Renal cortex interstitium (tissue), 15 donors: ENCODE results near the gene CNTNAP5. TPM values are rescaled to one million over a fixed set of nuclear protein-coding genes. Genes with fewer than 3 reads are reported as not detected.

Experiments
- DNase-seq, 11 donors: peaks; one replicate each; pipeline ENCODE4 v3.0.0-alpha.2; 2013; ENCODE audit warnings: low read depth in 9 of 11, low spot score in 4 of 11; ENCODE audit errors: extremely low read depth in 1 of 11
- long read RNA-seq, 16 experiments: transcript quantifications; one replicate each; lab custom pipeline, GENCODE V29; 2026
- polyA plus RNA-seq, 3 donors: library from polyadenylated mRNA; unstranded; fragments of 120-200 nt; gene quantifications; one replicate each; pipeline ENCODE4 v1.2.1, GENCODE V29; 2013; ENCODE audit not compliant: insufficient read length in 3 of 3

The CNTNAP5 gene
- polyA plus RNA-seq: under 1 TPM in 2 of 3 donors, not detected in 1; 0.03 to 0.04 TPM
- long read RNA-seq, donor 1: 0 reads
- long read RNA-seq, donor 2: 0 reads
- long read RNA-seq, donor 3: 0 reads
- long read RNA-seq, donor 4: 0 reads
- long read RNA-seq, donor 5: 0 reads
- long read RNA-seq, donor 6: 0 reads
- long read RNA-seq, donor 7: 0 reads
- long read RNA-seq, donor 8: 0 reads
- long read RNA-seq, donor 9: 0 reads
- long read RNA-seq, donor 10: 0 reads
- long read RNA-seq, donor 11: 0 reads
- long read RNA-seq, donor 12: 0 reads
- long read RNA-seq, donor 13: 0 reads
- long read RNA-seq, donor 14: 0 reads
- long read RNA-seq, donor 15: 0 reads
- long read RNA-seq, donor 16: 0 reads

- DNase-seq: peak; percentile 29 to 77 (median 67)
Observed at GRCh38 chr2:124025171-124025580, at the start of gene CNTNAP5. Gene CNTNAP5 (plus strand): TSS chr2:124025287. CDS start chr2:124025651, 364 bp downstream.

DNA sequence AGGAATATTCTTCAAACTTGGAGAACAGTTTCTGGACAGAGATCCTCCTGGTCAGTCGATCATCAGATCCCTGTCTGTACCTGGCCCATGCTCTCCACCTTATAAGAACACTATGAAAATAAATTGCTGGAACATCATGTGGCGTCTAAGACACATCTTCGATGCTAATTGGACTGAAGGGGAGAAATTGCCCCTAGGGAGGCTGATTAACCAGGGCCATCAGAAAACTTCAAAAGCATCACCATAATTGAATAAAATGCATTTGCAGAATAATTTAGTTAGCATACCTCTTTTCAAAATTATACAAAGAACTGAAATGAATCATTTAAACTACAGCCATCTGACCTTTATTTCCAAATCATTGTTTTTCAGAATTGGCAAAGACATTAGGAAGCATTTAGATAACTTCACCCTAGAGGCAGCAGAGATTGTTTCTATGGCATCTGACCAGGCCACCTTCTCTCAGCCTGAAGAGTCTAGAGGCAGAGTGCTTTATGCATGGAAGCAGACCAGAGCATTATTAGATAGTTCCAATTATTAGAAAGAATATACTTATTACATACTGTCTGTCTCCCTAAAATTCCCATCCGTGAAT, 48.9 kb upstream of the CNTNAP5 start:
- DNase-seq: no peak

DNA sequence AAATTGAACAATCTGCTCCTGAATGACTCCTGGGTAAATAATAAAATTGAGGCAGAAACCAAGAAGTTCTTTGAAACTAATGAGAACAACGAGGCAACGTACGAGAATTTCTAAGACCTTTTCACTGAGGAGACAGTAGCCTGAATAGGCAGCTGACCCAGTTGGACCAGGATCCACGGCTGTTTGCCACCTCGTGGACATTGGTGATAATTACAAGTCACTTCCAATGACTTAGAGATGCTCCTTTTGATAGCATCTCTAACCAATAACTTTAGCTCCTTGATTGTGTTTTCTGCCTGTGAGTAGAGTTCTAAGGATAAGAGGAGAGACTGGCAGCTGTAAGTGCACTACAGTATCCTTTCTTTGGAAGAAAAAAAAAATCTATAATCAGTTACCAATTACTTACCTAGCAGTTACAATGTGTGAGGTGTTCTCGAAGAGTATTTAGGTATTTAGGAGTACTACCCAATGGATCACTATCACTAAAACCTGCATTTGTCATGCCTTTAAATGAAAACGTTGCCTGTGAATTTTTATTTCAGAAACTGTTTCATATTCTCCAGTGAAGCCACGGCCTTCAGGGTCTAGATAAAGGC, 31.3 kb upstream of the CNTNAP5 start:
- DNase-seq: peak in 4 of 11 donors; percentile 6 to 17 (median 8)

- DNase-seq: no peak
Observed at GRCh38 chr2:123999681-124000080, 25.4 kb upstream of the CNTNAP5 start.

DNA sequence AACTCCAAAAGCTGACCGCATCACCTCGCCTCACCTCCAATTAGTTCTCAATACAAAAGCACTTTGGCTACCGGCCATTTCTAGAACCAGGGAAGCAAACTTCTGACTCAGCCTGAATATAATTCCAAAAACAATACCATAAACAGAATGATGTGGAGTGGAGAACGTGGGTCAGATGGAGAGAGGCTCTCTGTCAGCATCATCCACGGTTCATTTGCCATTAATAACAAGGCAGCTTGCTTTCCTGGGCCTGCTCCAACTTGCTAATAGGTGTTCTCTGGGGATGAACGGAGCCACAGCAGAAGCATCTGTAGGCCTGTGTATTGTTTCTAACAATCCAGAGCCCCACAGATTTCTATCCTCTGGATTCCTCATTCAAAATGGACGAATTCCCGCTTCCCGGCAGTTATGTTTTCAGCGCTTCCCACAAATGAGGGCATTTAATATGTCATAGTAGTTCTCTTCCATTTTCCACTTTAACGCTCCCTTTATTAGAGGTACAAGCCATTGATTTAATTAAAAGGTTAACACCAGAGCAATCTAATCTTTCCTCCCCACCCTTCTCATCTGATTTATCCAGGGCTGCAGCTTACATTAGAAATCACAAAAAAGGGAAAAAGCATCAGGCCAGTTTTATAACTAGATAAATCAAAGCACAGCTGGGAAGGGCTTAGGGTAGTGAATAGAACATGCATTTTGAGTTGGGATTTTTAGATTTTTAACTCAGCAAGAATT, 23.2 kb upstream of the CNTNAP5 start:
- DNase-seq: no peak

- DNase-seq: no peak
Observed at GRCh38 chr2:124018890-124019289, 6.2 kb upstream of the CNTNAP5 start.

- DNase-seq: peak in 1 of 11 donors; percentile 3
Observed at GRCh38 chr2:124024561-124025170, 421 bp upstream of the CNTNAP5 start.

GRCh38 chr2:124025891-124026434, 876 bp downstream of the CNTNAP5 start:
- DNase-seq: no peak

GRCh38 chr2:124026503-124026902, 1.4 kb downstream of the CNTNAP5 start:
- no peak for DNase-seq

- DNase-seq: peak in 8 of 11 donors; percentile 5 to 53 (median 27)
Observed at GRCh38 chr2:124027182-124027581, 2.1 kb downstream of the CNTNAP5 start.

DNA sequence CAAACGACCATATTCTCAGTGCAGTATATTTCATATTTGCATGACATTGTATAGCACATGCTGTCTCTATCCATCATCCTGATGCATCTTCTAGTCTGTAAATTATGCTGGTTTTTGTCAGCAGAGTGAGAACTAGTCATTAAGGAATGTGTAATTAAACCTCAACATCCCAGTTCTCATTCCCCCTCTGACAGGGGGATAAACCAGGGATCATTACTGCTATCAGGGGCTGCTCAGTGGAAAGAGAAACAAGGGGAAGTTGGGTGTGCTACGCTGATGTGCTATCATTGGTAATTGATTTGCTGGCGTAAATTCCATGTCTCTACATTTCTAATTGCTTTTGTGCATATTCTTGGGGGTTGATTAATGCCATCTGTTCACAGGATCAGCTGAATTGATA, 7.7 kb downstream of the CNTNAP5 start:
- DNase-seq: no peak

GRCh38 chr2:124034265-124034664, 9.2 kb downstream of the CNTNAP5 start:
- no peak for DNase-seq

- DNase-seq: no peak
Observed at GRCh38 chr2:124035001-124035400, 9.9 kb downstream of the CNTNAP5 start.

DNA sequence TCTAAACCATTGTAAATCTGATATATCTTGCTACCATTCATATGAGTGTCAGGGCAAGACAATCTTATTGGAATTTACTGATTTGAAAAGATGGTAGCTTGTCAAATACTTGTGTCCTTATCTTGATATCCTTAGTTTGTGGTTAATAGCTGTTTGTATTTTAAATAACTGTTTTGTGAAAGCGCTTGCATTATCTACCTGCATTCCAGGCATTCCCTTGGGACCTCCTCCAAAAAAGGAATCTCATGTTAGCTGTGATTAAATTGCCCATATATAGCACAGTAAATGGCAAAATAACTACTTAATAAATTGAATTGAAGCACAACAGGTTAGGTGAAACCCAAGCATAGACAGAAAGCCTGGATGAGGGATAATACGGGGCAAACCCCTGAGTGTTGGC, 13.9 kb downstream of the CNTNAP5 start:
- DNase-seq: no peak

GRCh38 chr2:124039762-124040291, 14.7 kb downstream of the CNTNAP5 start:
- DNase-seq: no peak

DNA sequence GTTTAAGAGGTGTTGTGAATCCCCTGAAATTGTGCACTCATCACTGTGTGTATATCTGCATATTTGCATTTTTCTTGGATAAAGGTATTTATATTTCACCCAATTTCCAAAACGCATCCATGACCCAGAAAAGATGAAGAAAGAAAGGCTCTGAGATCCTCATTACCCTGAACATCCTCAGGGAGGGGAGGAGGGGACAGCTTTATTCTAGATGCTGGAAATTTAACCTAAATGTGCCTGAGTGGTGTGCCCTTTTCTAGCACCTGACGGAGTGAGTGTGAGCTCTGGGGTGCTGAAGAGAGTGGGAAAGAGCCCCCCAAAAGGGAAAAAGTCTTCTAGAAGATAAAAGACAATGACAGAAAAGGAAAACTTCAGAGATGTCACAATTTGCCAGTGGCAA, 20.8 kb downstream of the CNTNAP5 start:
- DNase-seq: no peak

GRCh38 chr2:124046332-124046731, 21.2 kb downstream of the CNTNAP5 start:
- no peak for DNase-seq

DNA sequence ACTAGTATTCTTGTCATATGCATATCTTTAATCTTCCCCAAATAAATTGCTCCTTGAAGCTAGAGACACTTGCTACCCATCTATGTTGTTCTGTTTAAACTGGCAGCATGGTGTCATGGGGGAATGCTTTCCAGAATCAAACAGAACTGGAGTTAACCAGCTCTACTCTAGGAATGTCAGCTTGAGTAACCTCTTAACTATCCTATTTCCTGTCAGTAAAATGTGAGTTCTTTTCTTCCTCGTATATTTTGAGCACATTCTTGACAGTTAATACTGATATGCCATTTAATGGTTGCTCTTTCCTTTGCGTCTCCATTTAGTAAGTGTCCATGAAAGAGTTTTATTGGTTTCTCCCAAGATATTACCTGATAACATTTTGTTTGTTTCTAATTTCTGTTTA, 23.0 kb downstream of the CNTNAP5 start:
- DNase-seq: no peak

DNA sequence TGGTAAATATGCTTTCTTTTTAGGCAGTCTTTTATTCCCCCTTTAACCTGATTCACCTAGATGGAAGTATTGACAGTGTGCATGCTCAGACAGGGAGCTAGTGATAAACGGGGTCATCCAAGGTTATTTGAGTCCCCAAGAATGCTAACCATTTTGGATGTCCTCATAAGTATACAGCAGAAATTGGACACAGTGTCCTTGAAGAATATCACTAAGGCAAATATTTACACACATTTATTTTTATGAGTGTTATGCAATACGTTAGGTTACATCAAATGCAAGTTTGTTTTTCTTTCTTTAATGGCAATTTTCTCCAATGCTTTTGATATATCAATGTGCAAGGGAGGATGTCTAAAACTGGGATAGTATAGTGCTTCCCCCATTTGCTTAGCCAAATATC, 23.6 kb downstream of the CNTNAP5 start:
- DNase-seq: no peak
